Measurements from ENCODE around the gene PDZD2. TPM values are rescaled to one million over a fixed set of nuclear protein-coding genes. Genes with fewer than 3 reads are reported as not detected.

PDZD2 gene
- total and polyA plus RNA-seq, 2 experiments from 2014 or later = 1.7 to 4.0 TPM

DNA sequence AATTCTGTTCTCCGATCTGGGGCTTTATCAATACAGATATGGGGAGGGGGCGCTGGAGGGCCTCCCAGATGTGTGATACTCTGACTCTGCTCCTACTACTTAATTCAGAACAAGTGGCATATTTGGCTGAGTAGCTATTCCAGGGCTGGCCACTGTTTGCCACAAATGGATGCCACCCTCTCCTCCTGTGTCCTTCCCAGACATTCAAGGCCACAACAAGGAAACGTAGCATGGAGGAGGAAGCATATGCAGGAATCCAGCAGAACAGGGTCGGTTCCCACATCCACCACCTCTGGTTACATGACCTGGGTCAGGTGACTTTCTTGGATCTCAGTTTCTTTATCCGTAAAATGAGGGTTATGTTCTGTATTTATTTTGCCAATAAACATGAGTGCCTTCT lies 404.2 kb downstream of the PDZD2 start:
- Histone ChIP-seq H4K20me1 (ENCODE audit: insufficient read depth, poor library complexity, severe bottlenecking) (no peaks in the 10 kb centered on the region), H3K27ac (peak overlapping the region; percentile 23), H3K27me3 (no peaks in the 10 kb centered on the region), H3K4me2 (no peak overlapping the region), H3K9me2 (replicated peaks; ENCODE audit: insufficient read depth) (no peaks in the 10 kb centered on the region), H3K9me3 (ENCODE audit: low read depth) (no peaks in the 10 kb centered on the region), H3K4me1 (ENCODE audit: insufficient read depth) (no peaks in the 10 kb centered on the region), H3K79me2 (no peaks in the 10 kb centered on the region), H2AFZ (no peak overlapping the region), H3K4me3 (no peak overlapping the region), H3K36me3 (replicated peaks; ENCODE audit: insufficient read depth, low read depth) (no peaks in the 10 kb centered on the region)
- DNase-seq (ENCODE audit: low spot score) = no peak
- WGBS (ENCODE audit: low lambda C conversion rate, missing lambda C conversion rate) = 92% methylated on average over 5 of the region's 5 CpGs
- TF ChIP-seq, protein P1, sequence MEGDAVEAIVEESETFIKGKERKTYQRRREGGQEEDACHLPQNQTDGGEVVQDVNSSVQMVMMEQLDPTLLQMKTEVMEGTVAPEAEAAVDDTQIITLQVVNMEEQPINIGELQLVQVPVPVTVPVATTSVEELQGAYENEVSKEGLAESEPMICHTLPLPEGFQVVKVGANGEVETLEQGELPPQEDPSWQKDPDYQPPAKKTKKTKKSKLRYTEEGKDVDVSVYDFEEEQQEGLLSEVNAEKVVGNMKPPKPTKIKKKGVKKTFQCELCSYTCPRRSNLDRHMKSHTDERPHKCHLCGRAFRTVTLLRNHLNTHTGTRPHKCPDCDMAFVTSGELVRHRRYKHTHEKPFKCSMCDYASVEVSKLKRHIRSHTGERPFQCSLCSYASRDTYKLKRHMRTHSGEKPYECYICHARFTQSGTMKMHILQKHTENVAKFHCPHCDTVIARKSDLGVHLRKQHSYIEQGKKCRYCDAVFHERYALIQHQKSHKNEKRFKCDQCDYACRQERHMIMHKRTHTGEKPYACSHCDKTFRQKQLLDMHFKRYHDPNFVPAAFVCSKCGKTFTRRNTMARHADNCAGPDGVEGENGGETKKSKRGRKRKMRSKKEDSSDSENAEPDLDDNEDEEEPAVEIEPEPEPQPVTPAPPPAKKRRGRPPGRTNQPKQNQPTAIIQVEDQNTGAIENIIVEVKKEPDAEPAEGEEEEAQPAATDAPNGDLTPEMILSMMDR (IDR thresholded peaks at IDR 0.05; ENCODE audit: poor library complexity) = no peak
- TF ChIP-seq EZH2phosphoT487 (IDR thresholded peaks at IDR 0.05; ENCODE audit: low read depth, severe bottlenecking, unreplicated experiment) = no peak
- TF ChIP-seq EZH2 (IDR thresholded peaks at IDR 0.05; ENCODE audit: borderline replicate concordance) = no peak

DNA sequence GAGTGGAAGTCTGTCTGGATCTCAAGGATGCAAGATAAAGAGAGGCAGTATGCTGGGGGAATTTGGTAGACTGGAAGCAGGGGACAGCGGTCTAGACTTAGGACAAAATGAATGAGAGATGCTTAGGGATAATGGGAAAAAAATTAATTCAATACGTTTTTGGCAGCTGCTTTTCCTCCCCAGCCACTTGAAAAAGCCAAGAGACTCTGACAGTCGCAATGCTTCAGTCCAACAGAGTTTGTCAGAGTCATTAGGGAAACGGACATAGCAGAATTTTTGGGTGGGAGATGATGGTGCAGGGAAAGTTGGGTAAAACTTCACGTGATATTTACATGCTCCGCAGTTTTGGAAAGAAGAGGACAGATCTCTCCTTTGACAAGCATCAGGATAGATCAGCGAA lies 405.5 kb downstream of the PDZD2 start:
- no peaks in the 10 kb centered on the region for H3K4me1 ChIP-seq (ENCODE audit: insufficient read depth)
- H3K4me3 ChIP-seq = no peak overlapping the region
- no peaks in the 10 kb centered on the region for H4K20me1 ChIP-seq (ENCODE audit: insufficient read depth, poor library complexity, severe bottlenecking)
- no peaks in the 10 kb centered on the region for H3K9me3 ChIP-seq (ENCODE audit: low read depth)
- no peaks in the 10 kb centered on the region for H3K27me3 ChIP-seq
- no peaks in the 10 kb centered on the region for H3K9me2 ChIP-seq (replicated peaks; ENCODE audit: insufficient read depth)
- no peak overlapping the region for H3K27ac ChIP-seq
- H2AFZ ChIP-seq = no peak overlapping the region
- H3K4me2 ChIP-seq = no peak overlapping the region
- WGBS (ENCODE audit: low lambda C conversion rate, missing lambda C conversion rate) = 81% methylated on average over 7 of the region's 7 CpGs
- no peaks in the 10 kb centered on the region for H3K36me3 ChIP-seq (replicated peaks; ENCODE audit: insufficient read depth, low read depth)
- DNase-seq (ENCODE audit: low spot score) = no peak
- H3K79me2 ChIP-seq = no peaks in the 10 kb centered on the region
- TF ChIP-seq EZH2 (IDR thresholded peaks at IDR 0.05; ENCODE audit: borderline replicate concordance) = no peak
- TF ChIP-seq, protein P1 (IDR thresholded peaks at IDR 0.05; ENCODE audit: poor library complexity) = no peak
- TF ChIP-seq EZH2phosphoT487 (IDR thresholded peaks at IDR 0.05; ENCODE audit: low read depth, severe bottlenecking, unreplicated experiment) = no peak

DNA sequence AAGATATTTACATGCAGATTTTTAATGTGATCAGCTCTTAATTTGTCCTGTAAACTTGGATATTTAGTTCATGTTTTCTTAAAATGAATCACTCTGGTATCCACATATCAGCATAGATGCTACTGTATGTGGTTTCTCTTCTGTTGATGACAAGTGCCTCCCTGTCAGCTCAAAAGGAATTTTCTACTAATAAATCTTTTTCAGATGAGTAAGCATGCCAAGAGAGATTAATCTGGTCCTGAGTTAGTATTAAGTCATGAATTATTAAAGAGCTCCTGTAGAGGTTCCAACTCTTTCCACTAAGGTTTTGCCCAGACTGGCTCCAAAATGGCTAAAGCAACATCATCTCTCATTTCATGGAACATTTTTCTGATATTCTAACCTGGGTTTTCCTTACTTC lies 406.0 kb downstream of the PDZD2 start:
- no peak overlapping the region for H3K4me3 ChIP-seq
- no peak overlapping the region for H3K27ac ChIP-seq
- no peak for DNase-seq (ENCODE audit: low spot score)
- H2AFZ ChIP-seq = no peak overlapping the region
- no peaks in the 10 kb centered on the region for H3K9me3 ChIP-seq (ENCODE audit: low read depth)
- H3K4me1 ChIP-seq (ENCODE audit: insufficient read depth) = no peaks in the 10 kb centered on the region
- H3K9me2 ChIP-seq (replicated peaks; ENCODE audit: insufficient read depth) = no peaks in the 10 kb centered on the region
- H3K79me2 ChIP-seq = no peaks in the 10 kb centered on the region
- no peaks in the 10 kb centered on the region for H3K27me3 ChIP-seq
- TF ChIP-seq EZH2phosphoT487 (IDR thresholded peaks at IDR 0.05; ENCODE audit: low read depth, severe bottlenecking, unreplicated experiment) (no peak), EZH2 (IDR thresholded peaks at IDR 0.05; ENCODE audit: borderline replicate concordance) (no peak)
- TF ChIP-seq, protein P1 (IDR thresholded peaks at IDR 0.05; ENCODE audit: poor library complexity) = no peak
- no peaks in the 10 kb centered on the region for H3K36me3 ChIP-seq (replicated peaks; ENCODE audit: insufficient read depth, low read depth)
- H3K4me2 ChIP-seq = no peak overlapping the region
- H4K20me1 ChIP-seq (ENCODE audit: insufficient read depth, poor library complexity, severe bottlenecking) = no peaks in the 10 kb centered on the region

DNA sequence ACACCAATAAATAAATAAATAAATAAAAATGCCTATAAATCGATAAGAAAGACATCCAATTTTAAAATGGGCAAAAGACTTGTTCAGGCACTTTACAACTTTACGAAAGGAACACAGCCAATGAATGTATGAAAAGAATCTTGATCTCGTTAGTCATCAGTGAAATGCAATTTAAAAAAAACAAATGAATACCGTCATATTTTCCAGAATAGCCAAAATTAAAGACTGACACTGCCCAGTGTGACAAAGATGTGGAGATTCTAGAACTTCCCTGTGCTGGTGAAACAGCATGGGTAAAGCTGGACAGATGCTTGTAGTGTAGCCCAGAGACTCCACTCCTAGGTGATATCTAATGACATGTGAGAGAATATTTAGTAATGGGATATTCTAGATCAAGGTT lies 408.1 kb downstream of the PDZD2 start:
- Histone ChIP-seq H3K9me2 (replicated peaks; ENCODE audit: insufficient read depth) (no peaks in the 10 kb centered on the region), H3K79me2 (no peaks in the 10 kb centered on the region), H3K36me3 (replicated peaks; ENCODE audit: insufficient read depth, low read depth) (no peaks in the 10 kb centered on the region), H3K27ac (no peak overlapping the region), H3K4me3 (no peak overlapping the region), H3K27me3 (no peaks in the 10 kb centered on the region), H3K4me1 (ENCODE audit: insufficient read depth) (no peaks in the 10 kb centered on the region), H3K9me3 (ENCODE audit: low read depth) (no peaks in the 10 kb centered on the region), H3K4me2 (no peak overlapping the region), H2AFZ (no peak overlapping the region), H4K20me1 (ENCODE audit: insufficient read depth, poor library complexity, severe bottlenecking) (no peaks in the 10 kb centered on the region)
- 98% methylated on average over 4 of the region's 4 CpGs for WGBS (ENCODE audit: low lambda C conversion rate, missing lambda C conversion rate)
- TF ChIP-seq, protein P1 (IDR thresholded peaks at IDR 0.05; ENCODE audit: poor library complexity) = no peak
- TF ChIP-seq EZH2 (IDR thresholded peaks at IDR 0.05; ENCODE audit: borderline replicate concordance) = no peak
- no peak for DNase-seq (ENCODE audit: low spot score)

All from hepatocyte (in vitro differentiated cells).